ENCODE measurements around the gene ATP8B4. TPM values are rescaled to one million over a fixed set of nuclear protein-coding genes. Genes with fewer than 3 reads are reported as not detected.

The ATP8B4 gene
- total and polyA plus RNA-seq, 10 of the 15 experiments (the other 5 are each of a cell fraction or from before 2014, with no cell fraction given), result 0.02 to 0.94 (median 0.19) TPM

DNA sequence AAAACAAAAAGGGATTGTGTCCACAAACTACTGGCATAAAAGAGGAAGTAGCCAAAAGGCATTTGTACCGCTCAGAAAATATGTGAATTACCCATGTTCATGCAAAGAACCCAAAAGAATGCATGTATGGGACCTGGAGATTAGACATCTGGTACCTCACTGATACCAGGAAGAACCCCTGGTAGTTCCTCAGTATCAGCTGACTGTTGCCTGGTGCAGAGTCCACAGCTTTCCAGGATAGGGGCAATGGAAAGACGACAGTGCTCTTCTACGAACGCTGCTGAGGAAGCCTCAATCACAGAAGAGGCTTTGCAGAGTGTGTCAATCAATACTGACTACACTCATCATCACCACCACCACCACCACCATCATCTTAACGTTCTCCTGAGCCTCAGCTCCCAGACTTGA is 63.3 kb downstream of the ATP8B4 start (continued):
- TF ChIP-seq BCL3 (IDR thresholded peaks at IDR 0.05; ENCODE audit: borderline replicate concordance, insufficient read depth, low read depth, low read length, poor library complexity, severe bottlenecking), result no peak
- no peak for TF ChIP-seq DPF2 (IDR thresholded peaks at IDR 0.05)
- TF ChIP-seq KDM1A (IDR thresholded peaks at IDR 0.05; ENCODE audit: borderline replicate concordance), result no peak
- TF ChIP-seq CTCF (IDR thresholded peaks at IDR 0.05 in 2 of 3, conservative IDR thresholded peaks at IDR 0.05 in 1 of 3; ENCODE audit: control insufficient read depth in 2 of 3, extremely low read depth in 1 of 3, insufficient read depth in 1 of 3, low read depth in 3 of 3, low read length in 3 of 3), result no peak
- TF ChIP-seq RAD21 (IDR thresholded peaks at IDR 0.05; ENCODE audit: insufficient read depth, low read depth, low read length), result no peak
- no peak for TF ChIP-seq POLR2AphosphoS5 (IDR thresholded peaks at IDR 0.05; ENCODE audit: low read length)
- no peak for TF ChIP-seq CREM (IDR thresholded peaks at IDR 0.05; ENCODE audit: low read depth)
- TF ChIP-seq, protein P1, sequence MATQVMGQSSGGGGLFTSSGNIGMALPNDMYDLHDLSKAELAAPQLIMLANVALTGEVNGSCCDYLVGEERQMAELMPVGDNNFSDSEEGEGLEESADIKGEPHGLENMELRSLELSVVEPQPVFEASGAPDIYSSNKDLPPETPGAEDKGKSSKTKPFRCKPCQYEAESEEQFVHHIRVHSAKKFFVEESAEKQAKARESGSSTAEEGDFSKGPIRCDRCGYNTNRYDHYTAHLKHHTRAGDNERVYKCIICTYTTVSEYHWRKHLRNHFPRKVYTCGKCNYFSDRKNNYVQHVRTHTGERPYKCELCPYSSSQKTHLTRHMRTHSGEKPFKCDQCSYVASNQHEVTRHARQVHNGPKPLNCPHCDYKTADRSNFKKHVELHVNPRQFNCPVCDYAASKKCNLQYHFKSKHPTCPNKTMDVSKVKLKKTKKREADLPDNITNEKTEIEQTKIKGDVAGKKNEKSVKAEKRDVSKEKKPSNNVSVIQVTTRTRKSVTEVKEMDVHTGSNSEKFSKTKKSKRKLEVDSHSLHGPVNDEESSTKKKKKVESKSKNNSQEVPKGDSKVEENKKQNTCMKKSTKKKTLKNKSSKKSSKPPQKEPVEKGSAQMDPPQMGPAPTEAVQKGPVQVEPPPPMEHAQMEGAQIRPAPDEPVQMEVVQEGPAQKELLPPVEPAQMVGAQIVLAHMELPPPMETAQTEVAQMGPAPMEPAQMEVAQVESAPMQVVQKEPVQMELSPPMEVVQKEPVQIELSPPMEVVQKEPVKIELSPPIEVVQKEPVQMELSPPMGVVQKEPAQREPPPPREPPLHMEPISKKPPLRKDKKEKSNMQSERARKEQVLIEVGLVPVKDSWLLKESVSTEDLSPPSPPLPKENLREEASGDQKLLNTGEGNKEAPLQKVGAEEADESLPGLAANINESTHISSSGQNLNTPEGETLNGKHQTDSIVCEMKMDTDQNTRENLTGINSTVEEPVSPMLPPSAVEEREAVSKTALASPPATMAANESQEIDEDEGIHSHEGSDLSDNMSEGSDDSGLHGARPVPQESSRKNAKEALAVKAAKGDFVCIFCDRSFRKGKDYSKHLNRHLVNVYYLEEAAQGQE (IDR thresholded peaks at IDR 0.05; ENCODE audit: low read depth, low read length), result no peak
- no peak for TF ChIP-seq PML (IDR thresholded peaks at IDR 0.05; ENCODE audit: low read length)
- no peak for TF ChIP-seq CHD2 (IDR thresholded peaks at IDR 0.05; ENCODE audit: borderline replicate concordance, low read depth, low read length)
- no peak for TF ChIP-seq MTA2 (IDR thresholded peaks at IDR 0.05; ENCODE audit: low read depth)

Data from GM12878 (cell line).